T-helper 2 cell treated with Interferon-gamma antibody and Interleukin-4, amounts not matched to agents 100 ng/mL and 5 ng/mL, for 36 hours (primary cell): ENCODE results near the gene IPPK. TPM values are rescaled to one million over a fixed set of nuclear protein-coding genes. Genes with fewer than 3 reads are reported as not detected.

ENCODE experiments used
- intact Hi-C: fragments of 100-400 bp; cut with micrococcal nuclease; formaldehyde crosslinking; loops from one replicate; pipeline ENCODE4 v1.15.1; 2023
- total RNA-seq: library from RNA; stranded (reverse); gene quantifications from 2 replicates; pipeline ENCODE4 v1.2.3, GENCODE V29; 2022

Gene IPPK
- total RNA-seq, 1 donor from 2014 or later, result 9.0 TPM

- intact Hi-C loops, result no loop called here
These were observed 53.7 kb downstream of the IPPK start for GRCh38 chr9:92616199-92616641.

GRCh38 chr9:92615790-92616189, 54.1 kb downstream of the IPPK start:
- intact Hi-C loops, result no loop called here

GRCh38 chr9:92614763-92615461, 55.0 kb downstream of the IPPK start:
- intact Hi-C loops, result no loop called here

GRCh38 chr9:92614123-92614510, 55.8 kb downstream of the IPPK start:
- intact Hi-C loops, result no loop called here

- intact Hi-C loops, result no loop called here
These were observed 56.4 kb downstream of the IPPK start for GRCh38 chr9:92613268-92614122.

GRCh38 chr9:92612816-92613215, 57.1 kb downstream of the IPPK start:
- intact Hi-C loops, result no loop called here

- intact Hi-C loops, result no loop called here
These were observed 57.6 kb downstream of the IPPK start for GRCh38 chr9:92612292-92612691.

GRCh38 chr9:92611621-92612285, 58.2 kb downstream of the IPPK start:
- intact Hi-C loops, result no loop called here

GRCh38 chr9:92610470-92611420, 59.2 kb downstream of the IPPK start:
- intact Hi-C loops, result no loop called here

GRCh38 chr9:92608909-92609445, 61.0 kb downstream of the IPPK start:
- intact Hi-C loops, result no loop called here

- intact Hi-C loops, result no loop called here
These were observed 61.6 kb downstream of the IPPK start for GRCh38 chr9:92608241-92608908.

- intact Hi-C loops, result no loop called here
These were observed 62.2 kb downstream of the IPPK start for GRCh38 chr9:92607773-92608172.

GRCh38 chr9:92607088-92607487, 62.8 kb downstream of the IPPK start:
- intact Hi-C loops, result no loop called here

- intact Hi-C loops, result no loop called here
These were observed 64.7 kb downstream of the IPPK start for GRCh38 chr9:92605224-92605623.

- intact Hi-C loops, result no loop called here
These were observed 65.9 kb downstream of the IPPK start for GRCh38 chr9:92603990-92604389.

GRCh38 chr9:92603100-92603499, 66.8 kb downstream of the IPPK start:
- intact Hi-C loops, result no loop called here

- intact Hi-C loops, result no loop called here
These were observed 67.5 kb downstream of the IPPK start for GRCh38 chr9:92602413-92602812.

- intact Hi-C loops, result no loop called here
These were observed 68.5 kb downstream of the IPPK start for GRCh38 chr9:92601451-92601850.

GRCh38 chr9:92600462-92601261, 69.3 kb downstream of the IPPK start:
- intact Hi-C loops, result no loop called here
